H9 (cell line): ENCODE measurements around the gene THAP4. TPM values are rescaled to one million over a fixed set of nuclear protein-coding genes. Genes with fewer than 3 reads are reported as not detected.

Experiments used
- DNase-seq: peaks from one replicate; pipeline ENCODE4 v3.0.0-alpha.2; 2017
- H2AFZ ChIP-seq: one replicate; pipeline ENCODE4 v1.6.1; 2013; ENCODE audit warnings: mild to moderate bottlenecking, low read length, control low read depth, moderate library complexity
- H2AK5ac ChIP-seq: 2 replicates; pipeline ENCODE4 v1.6.1; 2013; ENCODE audit warnings: low read length, control low read depth, mixed read lengths; ENCODE audit not compliant: insufficient read length
- H2BK120ac ChIP-seq: one replicate; pipeline ENCODE4 v1.6.1; 2013; ENCODE audit warnings: low read depth, mild to moderate bottlenecking, low read length, control low read depth, inconsistent platforms; ENCODE audit not compliant: poor library complexity, severe bottlenecking
- H2BK12ac ChIP-seq: 2 replicates; pipeline ENCODE4 v1.6.1; 2013; ENCODE audit warnings: low read length, control low read depth, mixed read lengths, low read depth; ENCODE audit not compliant: insufficient read length
- H2BK15ac ChIP-seq: 2 replicates; pipeline ENCODE4 v1.6.1; 2013; ENCODE audit warnings: low read depth, low read length, control low read depth
- H2BK20ac ChIP-seq: one replicate; pipeline ENCODE4 v1.6.1; 2013; ENCODE audit warnings: low read depth, mild to moderate bottlenecking, low read length, control low read depth, inconsistent platforms; ENCODE audit not compliant: poor library complexity, severe bottlenecking
- H2BK5ac ChIP-seq: 2 replicates; pipeline ENCODE4 v1.6.1; 2013; ENCODE audit warnings: low read length, control low read depth, mixed read lengths; ENCODE audit not compliant: insufficient read length
- H3K14ac ChIP-seq: 2 replicates; pipeline ENCODE4 v1.6.1; 2013; ENCODE audit warnings: low read length, control low read depth; ENCODE audit not compliant: insufficient read depth
- H3K18ac ChIP-seq: 2 replicates; pipeline ENCODE4 v1.6.1; 2013; ENCODE audit warnings: low read depth, mild to moderate bottlenecking, mixed read lengths, low read length, control low read depth; ENCODE audit not compliant: insufficient read length
- H3K23ac ChIP-seq: 2 replicates; pipeline ENCODE4 v1.6.1; 2013; ENCODE audit warnings: low read length, control low read depth, mixed read lengths, low read depth; ENCODE audit not compliant: insufficient read length
- H3K23me2 ChIP-seq: 2 replicates; pipeline ENCODE4 v1.6.1; 2013; ENCODE audit warnings: low read depth, mild to moderate bottlenecking, mixed read lengths, low read length, control low read depth; ENCODE audit not compliant: insufficient read length, poor library complexity, severe bottlenecking
- H3K27ac ChIP-seq: 2 replicates; pipeline ENCODE4 v1.5.1; 2013; ENCODE audit warnings: low read length, control low read depth, mixed read lengths, low read depth; ENCODE audit not compliant: insufficient read length
- H3K27me3 ChIP-seq: 2 replicates; pipeline ENCODE4 v1.6.1; 2013; ENCODE audit warnings: low read length, control low read depth, inconsistent platforms; ENCODE audit not compliant: insufficient read depth
- H3K4ac ChIP-seq: 2 replicates; pipeline ENCODE4 v1.6.1; 2013; ENCODE audit warnings: low read depth, mild to moderate bottlenecking, control low read depth, inconsistent platforms, low read length, moderate library complexity
- H3K4me1 ChIP-seq: 2 replicates; pipeline ENCODE4 v1.6.1; 2013; ENCODE audit warnings: low read length, control low read depth, inconsistent platforms; ENCODE audit not compliant: insufficient read depth
- H3K4me2 ChIP-seq: 2 replicates; pipeline ENCODE4 v1.6.1; 2013; ENCODE audit warnings: low read length, control low read depth, mixed read lengths; ENCODE audit not compliant: insufficient read length, insufficient read depth
- H3K56ac ChIP-seq: 2 replicates; pipeline ENCODE4 v1.6.1; 2013; ENCODE audit warnings: low read depth, mild to moderate bottlenecking, mixed read lengths, low read length, control low read depth; ENCODE audit not compliant: insufficient read length
- H3K79me1 ChIP-seq: 2 replicates; pipeline ENCODE4 v1.6.1; 2013; ENCODE audit warnings: low read depth, mild to moderate bottlenecking, moderate library complexity, low read length, control low read depth, inconsistent platforms; ENCODE audit not compliant: insufficient read depth, poor library complexity, severe bottlenecking
- H3K79me2 ChIP-seq: 2 replicates; pipeline ENCODE4 v1.6.1; 2013; ENCODE audit warnings: low read length, control low read depth, inconsistent platforms; ENCODE audit not compliant: insufficient read depth
- H3K9ac ChIP-seq: 2 replicates; pipeline ENCODE4 v1.6.1; 2013; ENCODE audit warnings: low read length, control low read depth, mixed read lengths; ENCODE audit not compliant: insufficient read length; ENCODE audit errors: extremely low read depth
- H3K9me3 ChIP-seq: one replicate; pipeline ENCODE4 v1.6.1; 2013; ENCODE audit warnings: low read depth, low read length, inconsistent platforms; ENCODE audit not compliant: control insufficient read depth
- H3T11ph ChIP-seq: one replicate; pipeline ENCODE4 v1.6.1; 2013; ENCODE audit warnings: mild to moderate bottlenecking, low read length, control low read depth, inconsistent platforms
- H4K20me1 ChIP-seq: one replicate; pipeline ENCODE4 v1.6.1; 2013; ENCODE audit not compliant: control insufficient read depth, insufficient read length, insufficient read depth
- H4K5ac ChIP-seq: 2 replicates; pipeline ENCODE4 v1.6.1; 2013; ENCODE audit warnings: low read depth, mild to moderate bottlenecking, mixed read lengths, low read length, control low read depth; ENCODE audit not compliant: insufficient read length
- H4K8ac ChIP-seq: replicated peaks from 2 replicates; pipeline ENCODE4 v1.6.1; 2013; ENCODE audit warnings: low read length, control low read depth, mixed read lengths, low read depth; ENCODE audit not compliant: insufficient read length
- H4K91ac ChIP-seq: 2 replicates; pipeline ENCODE4 v1.6.1; 2013; ENCODE audit warnings: low read depth, mild to moderate bottlenecking, moderate library complexity, mixed read lengths, low read length, control low read depth; ENCODE audit not compliant: insufficient read length
- H3K27ac Mint-ChIP-seq, 3 experiments: 2 replicates in 2 of 3; 3 replicates in 1 of 3; pipeline ENCODE4 v1.8.0; 2020 to 2021; ENCODE audit warnings: mixed read lengths in 3 of 3, mild to moderate bottlenecking in 1 of 3, moderate library complexity in 1 of 3
- H3K27me3 Mint-ChIP-seq: 2 replicates; pipeline ENCODE4 v1.8.0; 2021; ENCODE audit warnings: low read depth, mild to moderate bottlenecking, moderate library complexity, mixed read lengths
- H3K36me3 Mint-ChIP-seq, 3 experiments: 2 replicates in 2 of 3; 3 replicates in 1 of 3; pipeline ENCODE4 v1.8.0; 2020 to 2021; ENCODE audit warnings: low read depth in 3 of 3, mixed read lengths in 3 of 3; ENCODE audit not compliant: insufficient read depth in 1 of 3
- H3K4me1 Mint-ChIP-seq, 2 experiments: 2 replicates each; pipeline ENCODE4 v1.8.0; 2020; ENCODE audit warnings: mixed read lengths in 2 of 2
- H3K4me3 Mint-ChIP-seq, 2 experiments: 2 replicates in 1 of 2; 3 replicates in 1 of 2; pipeline ENCODE4 v1.8.0; 2020 to 2021; ENCODE audit warnings: mild to moderate bottlenecking in 2 of 2, mixed read lengths in 2 of 2, moderate library complexity in 1 of 2
- H3K9me3 Mint-ChIP-seq, 2 experiments: 2 replicates in 1 of 2; 3 replicates in 1 of 2; pipeline ENCODE4 v1.8.0; 2020; ENCODE audit warnings: mild to moderate bottlenecking in 2 of 2, mixed read lengths in 2 of 2, moderate library complexity in 1 of 2
- CTCF ChIP-seq: fragments of 200-600 bp; sonication (generic); conservative IDR thresholded peaks from 3 replicates; pipeline ENCODE4 v1.8.0; 2021; ENCODE audit warnings: antibody characterized with exemption, mild to moderate bottlenecking
- WGBS: extraction: QIAGEN DNeasy Blood & Tissue Kit; methylation state at CpG from one replicate; pipeline ENCODE4 v1.1.7; 2013; ENCODE audit warnings: missing lambda C conversion rate, low lambda C conversion rate, mixed read lengths; ENCODE audit not compliant: insufficient read length; ENCODE audit errors: extremely low coverage; 5-methylcytosine and 5-hydroxymethylcytosine counted together
- total RNA-seq: library from RNA; stranded (reverse); gene quantifications from 2 replicates; pipeline ENCODE4 v1.2.1, GENCODE V29; 2021

Gene THAP4
- total RNA-seq, 1 experiment from 2014 or later, result 70.6 TPM

- H3K4me1 Mint-ChIP-seq, result peaks cover 13 to 14% of the 10 kb centered on the region in 2 experiments
- no peak overlapping the region for H3T11ph ChIP-seq
- no peak overlapping the region for H3K18ac ChIP-seq
- peaks cover 0 to 3% of the 10 kb centered on the region in 2 experiments; a peak in 1 of 5 replicates for H3K9me3 Mint-ChIP-seq
- H3K79me2 ChIP-seq, result no peaks in the 10 kb centered on the region
- peak; percentile 29 for DNase-seq
- H3K23ac ChIP-seq, result no peak overlapping the region
- no peak overlapping the region for H2BK12ac ChIP-seq
- no peak overlapping the region for H3K4me3 Mint-ChIP-seq
- no peak overlapping the region for H3K4ac ChIP-seq
- H4K91ac ChIP-seq, result no peak overlapping the region
- H2BK5ac ChIP-seq, result no peak overlapping the region
- no peak for TF ChIP-seq CTCF
- no peak overlapping the region for H3K56ac ChIP-seq
- no peak overlapping the region; the same call in 1 of the 2 replicates for H3K14ac ChIP-seq
- H4K20me1 ChIP-seq, result no peaks in the 10 kb centered on the region
- H3K9ac ChIP-seq, result no peak overlapping the region
- peak overlapping the region in 1 of 3 experiments; percentile 82; a peak in 2 of 7 replicates for H3K27ac Mint-ChIP-seq
- peaks cover 3% of the 10 kb centered on the region for H3K27me3 Mint-ChIP-seq
- no CpG with 5 or more reads among the region's 33 CpGs for WGBS
- H3K23me2 ChIP-seq, result no peaks in the 10 kb centered on the region
- no peak overlapping the region for H4K8ac ChIP-seq
- no peaks in the 10 kb centered on the region for H3K79me1 ChIP-seq
- H2AK5ac ChIP-seq, result no peak overlapping the region
- H3K36me3 Mint-ChIP-seq, result no peaks in the 10 kb centered on the region; a peak in 1 of 7 replicates
- H3K9me3 ChIP-seq, result no peaks in the 10 kb centered on the region
- no peaks in the 10 kb centered on the region for H3K27me3 ChIP-seq
- no peak overlapping the region for H2BK15ac ChIP-seq
- no peak overlapping the region for H2BK120ac ChIP-seq
- no peak overlapping the region for H2BK20ac ChIP-seq
- H4K5ac ChIP-seq, result no peak overlapping the region
- H3K4me1 ChIP-seq, result peaks cover 5% of the 10 kb centered on the region; the same call in 1 of the 2 replicates
- no peak overlapping the region for H2AFZ ChIP-seq
- H3K4me2 ChIP-seq, result no peak overlapping the region
- H3K27ac ChIP-seq, result no peak overlapping the region
Measured at GRCh38 chr2:241551998-241552737, 84.8 kb downstream of the THAP4 start.
